Activated B cell treated with CpG ODN at 0.5 μM for 24 hours (primary cell): Measurements from ENCODE around the gene SNTA1. TPM values are rescaled to one million over a fixed set of nuclear protein-coding genes. Genes with fewer than 3 reads are reported as not detected.
"Not testable (repeated sequence)": the region's sequence is repeated elsewhere in the genome, so short reads cannot be mapped to it uniquely, and the experiment has no call there.

Experiments
- ATAC-seq: fragments of 200-7000 bp; cut with Tn5 transposase; one replicate; pipeline ENCODE4 v1.10.0; 2021; ENCODE audit warnings: low read depth, mild to moderate bottlenecking, moderate library complexity
- CTCF ChIA-PET: fragments of 350-600 bp; sonication (Branson Sonifier 250); formaldehyde crosslinking; loops from one replicate; lab custom pipeline; 2021; ENCODE audit warnings: antibody characterized with exemption; lab: Charles Lee
- POLR2A ChIA-PET: fragments of 350-600 bp; sonication (Branson Sonifier 250); formaldehyde crosslinking; loops from one replicate; lab custom pipeline; 2021; ENCODE audit warnings: antibody characterized with exemption; lab: Charles Lee
- DNase-seq: peaks from one replicate; pipeline ENCODE4 v3.0.0; 2022
- H3K27ac Mint-ChIP-seq: one replicate; pipeline ENCODE4 v1.8.0; 2020; ENCODE audit warnings: mixed read lengths
- H3K27me3 Mint-ChIP-seq: one replicate; pipeline ENCODE4 v1.8.0; 2021; ENCODE audit warnings: mixed read lengths
- H3K36me3 Mint-ChIP-seq: one replicate; pipeline ENCODE4 v1.8.0; 2021; ENCODE audit warnings: low read depth, mixed read lengths
- H3K4me1 Mint-ChIP-seq: one replicate; pipeline ENCODE4 v1.8.0; 2021; ENCODE audit warnings: mixed read lengths
- H3K4me3 Mint-ChIP-seq: one replicate; pipeline ENCODE4 v1.8.0; 2020; ENCODE audit warnings: mild to moderate bottlenecking, mixed read lengths
- H3K9me3 Mint-ChIP-seq: one replicate; pipeline ENCODE4 v1.8.0; 2020; ENCODE audit warnings: mixed read lengths
- intact Hi-C: fragments of 100-400 bp; cut with micrococcal nuclease; formaldehyde crosslinking; loops from one replicate; pipeline ENCODE4 v1.15.1; 2024
- total RNA-seq: library from RNA; stranded (reverse); gene quantifications from 2 replicates; pipeline ENCODE4 v1.2.3, GENCODE V29; 2022
- TF ChIP-seq, protein P1 (sequence below): fragments of 200-600 bp; IDR thresholded peaks from one replicate; pipeline ENCODE4 v1.8.0; 2022; ENCODE audit warnings: antibody characterized with exemption, mild to moderate bottlenecking

The SNTA1 gene
- total RNA-seq, 1 donor from 2014 or later = 2.0 TPM

DNA sequence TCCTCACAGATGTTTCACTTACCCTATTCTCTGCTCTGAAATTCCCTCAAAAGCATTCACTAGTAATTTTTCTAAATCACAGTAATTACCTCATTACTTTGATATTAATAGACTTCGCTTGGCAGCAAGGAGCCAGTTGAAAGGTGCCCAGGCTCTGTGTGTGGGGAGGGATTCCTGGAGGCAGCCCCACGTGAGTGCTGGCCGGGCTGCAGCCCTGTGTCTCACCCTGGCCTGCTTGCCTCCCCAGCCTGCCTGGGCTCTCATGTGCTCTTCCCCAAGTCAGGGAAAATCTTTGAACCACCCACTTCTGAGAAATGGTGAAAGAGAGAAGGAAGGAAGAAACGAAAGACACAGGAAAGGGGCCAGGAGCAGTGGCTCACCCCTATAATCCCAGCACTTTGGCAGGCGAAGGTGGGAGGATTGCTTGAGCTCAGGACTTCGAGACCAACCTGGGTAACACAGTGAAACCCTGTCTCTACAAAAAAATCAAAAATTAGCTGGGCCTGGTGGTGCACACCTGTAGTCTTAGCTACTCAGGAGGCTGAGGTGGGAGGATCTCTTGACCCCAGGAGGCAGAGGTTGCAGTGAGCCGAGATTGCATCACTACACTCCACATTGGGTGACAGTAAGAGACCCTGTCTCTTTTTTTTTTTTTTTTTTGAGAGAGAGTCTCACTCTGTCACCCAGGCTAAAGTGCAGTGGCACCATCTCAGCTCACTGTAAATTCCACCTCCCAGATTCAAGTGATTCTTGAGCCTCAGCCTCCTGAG is 20.0 kb upstream of the SNTA1 start:
- H3K9me3 Mint-ChIP-seq = no peaks in the 10 kb centered on the region
- no peak overlapping the region for H3K4me3 Mint-ChIP-seq
- DNase-seq (no peak), ATAC-seq (no peak)
- CTCF ChIA-PET = interaction anchor here (1.4 kb wide), 1 partner anchor 204 kb away, joined by 5 read pairs; the partner anchor contains the start of gene ACTL10
- no peaks in the 10 kb centered on the region for H3K36me3 Mint-ChIP-seq
- TF ChIP-seq, protein P1, sequence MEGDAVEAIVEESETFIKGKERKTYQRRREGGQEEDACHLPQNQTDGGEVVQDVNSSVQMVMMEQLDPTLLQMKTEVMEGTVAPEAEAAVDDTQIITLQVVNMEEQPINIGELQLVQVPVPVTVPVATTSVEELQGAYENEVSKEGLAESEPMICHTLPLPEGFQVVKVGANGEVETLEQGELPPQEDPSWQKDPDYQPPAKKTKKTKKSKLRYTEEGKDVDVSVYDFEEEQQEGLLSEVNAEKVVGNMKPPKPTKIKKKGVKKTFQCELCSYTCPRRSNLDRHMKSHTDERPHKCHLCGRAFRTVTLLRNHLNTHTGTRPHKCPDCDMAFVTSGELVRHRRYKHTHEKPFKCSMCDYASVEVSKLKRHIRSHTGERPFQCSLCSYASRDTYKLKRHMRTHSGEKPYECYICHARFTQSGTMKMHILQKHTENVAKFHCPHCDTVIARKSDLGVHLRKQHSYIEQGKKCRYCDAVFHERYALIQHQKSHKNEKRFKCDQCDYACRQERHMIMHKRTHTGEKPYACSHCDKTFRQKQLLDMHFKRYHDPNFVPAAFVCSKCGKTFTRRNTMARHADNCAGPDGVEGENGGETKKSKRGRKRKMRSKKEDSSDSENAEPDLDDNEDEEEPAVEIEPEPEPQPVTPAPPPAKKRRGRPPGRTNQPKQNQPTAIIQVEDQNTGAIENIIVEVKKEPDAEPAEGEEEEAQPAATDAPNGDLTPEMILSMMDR = no peak
- POLR2A ChIA-PET = no interaction called here
- intact Hi-C loops = no loop called here
- no peaks in the 10 kb centered on the region for H3K27me3 Mint-ChIP-seq
- peak overlapping the region; percentile 11 for H3K27ac Mint-ChIP-seq
- peaks cover 26% of the 10 kb centered on the region for H3K4me1 Mint-ChIP-seq

DNA sequence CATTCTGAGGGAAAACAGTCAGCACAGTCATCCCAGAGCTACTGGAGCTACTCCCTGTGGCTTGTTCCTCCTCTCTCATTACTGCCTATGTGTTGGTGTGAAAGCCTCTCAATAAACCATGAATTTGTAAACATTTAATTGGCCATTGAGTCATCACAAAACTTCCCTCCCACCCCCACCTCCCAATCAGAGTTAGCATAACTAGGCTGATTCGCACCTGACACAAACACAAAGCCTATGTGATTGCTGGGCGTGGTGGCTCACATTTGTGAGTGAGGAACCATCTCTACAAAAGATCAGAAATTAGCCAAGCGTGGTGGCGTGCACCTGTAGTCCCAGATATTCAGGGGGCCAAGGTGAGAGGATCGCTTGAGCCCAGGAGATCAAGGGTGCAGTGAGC is 17.1 kb upstream of the SNTA1 start:
- Mint-ChIP-seq H3K36me3 (no peaks in the 10 kb centered on the region), H3K27me3 (no peaks in the 10 kb centered on the region), H3K4me1 (peaks cover 18% of the 10 kb centered on the region), H3K27ac (no peak overlapping the region), H3K4me3 (no peak overlapping the region), H3K9me3 (no peaks in the 10 kb centered on the region)
- no peak for ATAC-seq
- TF ChIP-seq, protein P1 = no peak
- ChIA-PET POLR2A (interaction anchor here (0.6 to 1.3 kb wide), 3 partner anchors 16 to 203 kb away, joined by 5 to 8 read pairs (median 7); no protein-coding TSS in a partner anchor), CTCF (no interaction called here)
- intact Hi-C loops = no loop called here
- no peak for DNase-seq

DNA sequence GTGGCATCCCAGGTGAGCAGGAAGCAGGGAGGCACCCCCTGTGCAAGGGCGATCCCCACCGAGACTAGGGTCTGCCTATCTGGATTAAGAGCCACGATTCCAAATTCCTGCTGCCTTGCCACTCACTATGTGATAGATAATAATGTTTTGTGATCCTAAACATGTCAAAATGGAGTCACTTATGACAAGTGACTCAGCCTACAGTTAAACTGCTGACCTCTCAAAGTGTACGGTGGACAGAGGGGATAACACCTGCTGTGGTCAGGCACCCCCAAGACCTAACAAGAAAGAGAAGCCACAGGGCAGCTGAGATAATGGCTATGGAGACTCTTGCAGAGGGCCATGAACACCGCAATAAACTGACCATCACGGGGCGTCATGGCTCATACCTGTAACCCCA is 16.0 kb upstream of the SNTA1 start:
- Mint-ChIP-seq H3K4me1 (peaks cover 8% of the 10 kb centered on the region), H3K4me3 (no peak overlapping the region), H3K27me3 (no peaks in the 10 kb centered on the region), H3K36me3 (no peaks in the 10 kb centered on the region), H3K27ac (no peak overlapping the region), H3K9me3 (no peaks in the 10 kb centered on the region)
- TF ChIP-seq, protein P1 = no peak
- no peak for ATAC-seq
- intact Hi-C loops = loop anchor here (5.0 kb wide), 1 partner anchor 613 kb away; no protein-coding TSS in a partner anchor
- ChIA-PET POLR2A (interaction anchor here (1.3 kb wide), 1 partner anchor 204 kb away, joined by 8 read pairs; no protein-coding TSS in a partner anchor), CTCF (interaction anchor here (0.8 to 4.0 kb wide), 3 partner anchors 183 to 208 kb away, joined by 3 to 40 read pairs (median 3); partner anchors contain the start of gene ACTL10)
- no peak for DNase-seq

DNA sequence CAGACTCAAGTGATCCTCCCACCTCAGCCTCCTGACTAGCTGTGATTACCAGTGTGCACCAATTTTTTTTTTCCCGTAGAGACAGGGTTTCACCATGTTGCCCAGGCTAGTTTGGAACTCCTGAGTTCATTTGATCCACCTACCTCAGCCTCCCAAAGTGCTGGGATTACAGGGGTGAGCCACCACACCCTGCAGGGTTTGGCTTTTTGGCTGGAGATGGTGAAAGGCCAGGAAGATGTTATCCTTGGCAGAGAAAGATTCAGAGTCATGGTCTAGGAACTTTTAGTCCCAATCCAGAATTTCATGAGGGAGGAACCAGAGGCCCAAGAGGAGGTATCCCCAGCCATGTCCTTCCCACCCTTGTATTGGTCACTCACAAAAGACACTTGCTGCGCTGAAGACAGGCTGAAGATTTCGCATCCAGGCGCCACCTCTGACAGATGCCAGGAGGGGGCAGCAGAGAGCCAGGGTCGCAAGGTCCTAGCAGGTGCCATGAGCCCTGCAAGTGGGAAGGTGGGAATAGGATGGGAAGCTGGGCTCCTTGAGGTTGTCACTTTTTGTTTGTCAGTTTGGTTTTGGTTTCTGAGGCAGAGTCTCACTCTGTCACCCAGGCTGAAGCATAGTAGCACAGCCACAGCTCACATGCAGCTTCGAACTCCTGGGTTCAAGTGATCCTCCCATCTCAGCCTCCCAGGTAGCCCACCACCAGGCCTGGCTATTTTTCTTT is 13.5 kb upstream of the SNTA1 start:
- not testable (repeated sequence) for H3K27ac Mint-ChIP-seq, H3K36me3 Mint-ChIP-seq, H3K4me1 Mint-ChIP-seq, H3K27me3 Mint-ChIP-seq, H3K9me3 Mint-ChIP-seq, H3K4me3 Mint-ChIP-seq
- DNase-seq (peak; percentile 73), ATAC-seq (peak; percentile 97)
- TF ChIP-seq, protein P1 = peak; percentile 95
- ChIA-PET POLR2A (interaction anchor here (0.6 to 1.0 kb wide), 3 partner anchors 196 to 211 kb away, joined by 3 to 8 read pairs (median 4); no protein-coding TSS in a partner anchor), CTCF (interaction anchor here (0.8 to 4.0 kb wide), 6 partner anchors 185 to 214 kb away, joined by 3 to 40 read pairs (median 4); partner anchors contain the start of gene ACTL10)
- intact Hi-C loops = loop anchor here (1.0 to 5.0 kb wide), 5 partner anchors 196 to 672 kb away; partner anchors contain the start of gene ZNF341
